KMS-11 (cell line): ENCODE data around the gene BRINP3.

ENCODE experiments used
- H2AFZ ChIP-seq: fragments of 200-600 bp; sonication (generic); 2 replicates; pipeline ENCODE4 v1.6.1; 2016; ENCODE audit warnings: antibody characterized with exemption, mixed run types, low read depth
- H3K27ac ChIP-seq: fragments of 200-600 bp; sonication (generic); 2 replicates; pipeline ENCODE4 v1.6.1; 2016; ENCODE audit warnings: mild to moderate bottlenecking, mixed run types
- H3K27me3 ChIP-seq: fragments of 200-600 bp; sonication (generic); 2 replicates; pipeline ENCODE4 v1.6.1; 2017; ENCODE audit warnings: mild to moderate bottlenecking, low read depth, mixed run types, moderate library complexity; ENCODE audit not compliant: insufficient read depth
- H3K36me3 ChIP-seq: fragments of 200-600 bp; sonication (generic); 2 replicates; pipeline ENCODE4 v1.6.1; 2017; ENCODE audit warnings: mild to moderate bottlenecking, mixed run types; ENCODE audit not compliant: insufficient read depth
- H3K4me1 ChIP-seq: fragments of 200-600 bp; sonication (generic); 2 replicates; pipeline ENCODE4 v1.6.1; 2016; ENCODE audit warnings: mild to moderate bottlenecking, low read depth, mixed run types; ENCODE audit not compliant: poor library complexity, severe bottlenecking
- H3K4me2 ChIP-seq: fragments of 200-600 bp; sonication (generic); 2 replicates; pipeline ENCODE4 v1.7.0; 2016; ENCODE audit warnings: mild to moderate bottlenecking, mixed run types
- H3K4me3 ChIP-seq: fragments of 200-600 bp; sonication (generic); IDR thresholded peaks from 2 replicates; pipeline ENCODE4 v1.6.1; 2017; ENCODE audit warnings: low read depth, low read length, mixed read lengths; ENCODE audit not compliant: insufficient read depth
- H3K79me2 ChIP-seq: fragments of 200-600 bp; sonication (generic); 2 replicates; pipeline ENCODE4 v1.6.1; 2016; ENCODE audit warnings: low read depth, mixed run types; ENCODE audit not compliant: insufficient read depth
- H3K9ac ChIP-seq: fragments of 200-600 bp; sonication (generic); 2 replicates; pipeline ENCODE4 v1.6.1; 2016; ENCODE audit warnings: mild to moderate bottlenecking, mixed run types
- H4K20me1 ChIP-seq: fragments of 200-600 bp; sonication (generic); 2 replicates; pipeline ENCODE4 v1.6.1; 2016; ENCODE audit warnings: mild to moderate bottlenecking, mixed run types; ENCODE audit not compliant: insufficient read depth
- CTCF ChIP-seq: fragments of 200-600 bp; sonication (generic); conservative IDR thresholded peaks from 2 replicates; pipeline ENCODE4 v1.6.1; 2017; ENCODE audit warnings: low read depth, mild to moderate bottlenecking, antibody characterized with exemption, low read length, moderate library complexity, mixed read lengths

Gene BRINP3

GRCh38 chr1:190116921-190117320, 360.7 kb downstream of the BRINP3 start:
- Histone ChIP-seq H3K27ac (no peak overlapping the region), H3K36me3 (no peaks in the 10 kb centered on the region), H3K4me2 (no peak overlapping the region), H3K27me3 (no peaks in the 10 kb centered on the region), H3K4me1 (no peaks in the 10 kb centered on the region), H4K20me1 (no peaks in the 10 kb centered on the region), H3K79me2 (no peaks in the 10 kb centered on the region), H3K4me3 (no peak overlapping the region), H3K9ac (no peak overlapping the region), H2AFZ (no peak overlapping the region)
- no peak for TF ChIP-seq CTCF

GRCh38 chr1:190104961-190105360, 372.7 kb downstream of the BRINP3 start:
- H3K4me2 ChIP-seq = no peak overlapping the region
- H3K36me3 ChIP-seq = no peaks in the 10 kb centered on the region
- H3K27ac ChIP-seq = no peak overlapping the region
- H3K4me1 ChIP-seq = no peaks in the 10 kb centered on the region
- no peak overlapping the region for H2AFZ ChIP-seq
- H3K27me3 ChIP-seq = no peaks in the 10 kb centered on the region
- no peaks in the 10 kb centered on the region for H4K20me1 ChIP-seq
- H3K79me2 ChIP-seq = no peaks in the 10 kb centered on the region
- H3K9ac ChIP-seq = no peak overlapping the region
- no peak overlapping the region for H3K4me3 ChIP-seq
- TF ChIP-seq CTCF = no peak

GRCh38 chr1:190102757-190103326, 374.8 kb downstream of the BRINP3 start:
- TF ChIP-seq CTCF = no peak
- H2AFZ ChIP-seq = no peak overlapping the region

GRCh38 chr1:190101756-190102155, 375.9 kb downstream of the BRINP3 start:
- Histone ChIP-seq H4K20me1 (no peaks in the 10 kb centered on the region), H3K4me2 (no peak overlapping the region), H3K36me3 (no peaks in the 10 kb centered on the region), H3K4me1 (no peaks in the 10 kb centered on the region), H3K4me3 (no peak overlapping the region), H3K79me2 (no peaks in the 10 kb centered on the region), H3K9ac (no peak overlapping the region), H3K27me3 (no peaks in the 10 kb centered on the region), H2AFZ (no peak overlapping the region), H3K27ac (no peak overlapping the region)
- TF ChIP-seq CTCF = no peak

More at GRCh38 chr1:190102757-190103326, 374.8 kb downstream of the BRINP3 start:
- no peak overlapping the region for H3K4me3 ChIP-seq
- no peak overlapping the region for H3K4me2 ChIP-seq
- H3K36me3 ChIP-seq = no peaks in the 10 kb centered on the region
- H4K20me1 ChIP-seq = no peaks in the 10 kb centered on the region
- no peaks in the 10 kb centered on the region for H3K4me1 ChIP-seq
- H3K79me2 ChIP-seq = no peaks in the 10 kb centered on the region
- H3K27ac ChIP-seq = no peak overlapping the region
- H3K9ac ChIP-seq = no peak overlapping the region
- no peaks in the 10 kb centered on the region for H3K27me3 ChIP-seq
